ENCODE data around the gene CCDC92B. TPM values are rescaled to one million over a fixed set of nuclear protein-coding genes. Genes with fewer than 3 reads are reported as not detected.
A peak's percentile ranks its signal among the peaks of the same experiment; 100 is the strongest.

CCDC92B gene
- total and polyA plus RNA-seq, 2 of the 13 experiments (the other 11 are each of a cell fraction or from before 2014, with no cell fraction given) = not detected

- TF ChIP-seq, protein P1, sequence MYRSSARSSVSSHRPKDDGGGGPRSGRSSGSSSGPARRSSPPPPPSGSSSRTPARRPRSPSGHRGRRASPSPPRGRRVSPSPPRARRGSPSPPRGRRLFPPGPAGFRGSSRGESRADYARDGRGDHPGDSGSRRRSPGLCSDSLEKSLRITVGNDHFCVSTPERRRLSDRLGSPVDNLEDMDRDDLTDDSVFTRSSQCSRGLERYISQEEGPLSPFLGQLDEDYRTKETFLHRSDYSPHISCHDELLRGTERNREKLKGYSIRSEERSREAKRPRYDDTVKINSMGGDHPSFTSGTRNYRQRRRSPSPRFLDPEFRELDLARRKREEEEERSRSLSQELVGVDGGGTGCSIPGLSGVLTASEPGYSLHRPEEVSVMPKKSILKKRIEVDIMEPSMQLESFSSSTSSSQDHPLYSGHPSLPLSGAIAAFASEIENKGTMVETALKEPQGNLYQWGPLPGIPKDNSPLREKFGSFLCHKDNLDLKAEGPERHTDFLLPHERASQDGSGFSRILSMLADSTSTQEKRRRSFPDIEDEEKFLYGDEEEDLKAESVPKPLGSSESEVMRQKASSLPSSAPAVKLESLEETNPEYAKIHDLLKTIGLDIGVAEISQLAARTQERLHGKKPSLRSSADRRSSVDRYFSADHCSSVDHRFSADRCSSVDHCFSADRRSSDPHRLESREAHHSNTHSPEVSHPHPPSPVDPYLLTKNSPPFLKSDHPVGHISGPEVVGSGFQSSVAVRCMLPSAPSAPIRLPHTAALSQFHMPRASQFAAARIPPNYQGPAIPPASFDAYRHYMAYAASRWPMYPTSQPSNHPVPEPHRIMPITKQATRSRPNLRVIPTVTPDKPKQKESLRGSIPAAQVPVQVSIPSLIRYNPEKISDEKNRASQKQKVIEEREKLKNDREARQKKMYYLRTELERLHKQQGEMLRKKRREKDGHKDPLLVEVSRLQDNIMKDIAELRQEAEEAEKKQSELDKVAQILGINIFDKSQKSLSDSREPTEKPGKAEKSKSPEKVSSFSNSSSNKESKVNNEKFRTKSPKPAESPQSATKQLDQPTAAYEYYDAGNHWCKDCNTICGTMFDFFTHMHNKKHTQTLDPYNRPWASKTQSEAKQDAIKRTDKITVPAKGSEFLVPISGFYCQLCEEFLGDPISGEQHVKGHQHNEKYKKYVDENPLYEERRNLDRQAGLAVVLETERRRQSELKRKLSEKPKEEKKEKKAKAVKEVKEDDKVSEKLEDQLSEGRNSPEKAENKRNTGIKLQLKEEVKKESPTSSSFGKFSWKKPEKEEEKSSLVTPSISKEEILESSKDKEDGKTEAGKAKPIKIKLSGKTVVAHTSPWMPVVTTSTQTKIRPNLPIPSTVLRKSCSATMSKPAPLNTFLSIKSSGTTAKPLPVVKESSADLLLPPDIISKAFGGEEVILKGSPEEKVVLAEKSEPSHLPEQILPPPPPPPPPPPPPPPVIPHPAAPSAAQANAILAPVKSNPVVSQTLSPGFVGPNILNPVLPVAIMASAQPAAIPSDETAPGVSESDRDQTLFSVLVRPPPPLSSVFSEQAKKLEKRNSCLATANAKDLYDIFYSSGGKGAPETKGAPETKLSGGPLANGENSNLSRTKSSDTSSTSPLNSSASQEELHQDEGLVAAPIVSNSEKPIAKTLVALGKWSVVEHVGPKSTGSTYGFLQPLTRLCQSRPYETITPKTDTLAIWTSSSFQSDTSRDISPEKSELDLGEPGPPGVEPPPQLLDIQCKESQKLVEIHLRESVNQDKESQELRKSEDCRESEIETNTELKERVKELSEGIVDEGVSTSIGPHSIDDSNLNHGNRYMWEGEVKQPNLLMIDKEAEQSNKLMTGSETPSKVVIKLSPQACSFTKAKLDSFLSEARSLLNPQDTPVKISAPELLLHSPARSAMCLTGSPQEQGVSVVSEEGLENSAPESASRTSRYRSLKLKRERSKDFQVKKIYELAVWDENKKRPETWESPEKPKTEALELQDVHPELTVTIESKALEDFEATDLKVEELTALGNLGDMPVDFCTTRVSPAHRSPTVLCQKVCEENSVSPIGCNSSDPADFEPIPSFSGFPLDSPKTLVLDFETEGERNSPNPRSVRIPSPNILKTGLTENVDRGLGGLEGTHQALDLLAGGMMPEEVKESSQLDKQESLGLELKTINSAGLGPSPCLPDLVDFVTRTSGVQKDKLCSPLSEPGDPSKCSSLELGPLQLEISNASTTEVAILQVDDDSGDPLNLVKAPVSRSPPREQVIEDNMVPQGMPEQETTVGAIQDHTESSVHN (CRISPR knock-in tag; IDR thresholded peaks at IDR 0.05) = 0 out of 2 replicates have a peak, but pooled peaks have one; percentile 39
- 0 out of 2 replicates have a peak, but pooled peaks have one; percentile 59 for TF ChIP-seq CHCHD3 (CRISPR knock-in tag; IDR thresholded peaks at IDR 0.05)
- TF ChIP-seq, protein P2, sequence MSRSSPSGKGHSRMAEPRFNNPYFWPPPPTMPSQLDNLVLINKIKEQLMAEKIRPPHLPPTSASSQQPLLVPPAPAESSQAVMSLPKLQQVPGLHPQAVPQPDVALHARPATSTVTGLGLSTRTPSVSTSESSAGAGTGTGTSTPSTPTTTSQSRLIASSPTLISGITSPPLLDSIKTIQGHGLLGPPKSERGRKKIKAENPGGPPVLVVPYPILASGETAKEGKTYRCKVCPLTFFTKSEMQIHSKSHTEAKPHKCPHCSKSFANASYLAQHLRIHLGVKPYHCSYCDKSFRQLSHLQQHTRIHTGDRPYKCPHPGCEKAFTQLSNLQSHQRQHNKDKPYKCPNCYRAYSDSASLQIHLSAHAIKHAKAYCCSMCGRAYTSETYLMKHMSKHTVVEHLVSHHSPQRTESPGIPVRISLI (CRISPR knock-in tag; IDR thresholded peaks at IDR 0.05; ENCODE audit: borderline replicate concordance) = 0 out of 2 replicates have a peak, but pooled peaks have one; percentile 15
- TF ChIP-seq ZSCAN29 (CRISPR knock-in tag; conservative IDR thresholded peaks at IDR 0.05) = no peak
- no peak for TF ChIP-seq LCORL (IDR thresholded peaks at IDR 0.05)
- peak; percentile 31; the same call in 1 of the 2 replicates for TF ChIP-seq LCORL (CRISPR knock-in tag; IDR thresholded peaks at IDR 0.05)
- peak; percentile 97 for TF ChIP-seq PPARG (CRISPR knock-in tag; conservative IDR thresholded peaks at IDR 0.05)
- peak; percentile 87; the same call in 1 of the 2 replicates for TF ChIP-seq NRL (CRISPR knock-in tag; IDR thresholded peaks at IDR 0.05; ENCODE audit: borderline replicate concordance)
- TF ChIP-seq ZNF430 (CRISPR knock-in tag; IDR thresholded peaks at IDR 0.05) = peak; percentile 60; the same call in 1 of the 2 replicates
- peak; percentile 55; the same call in 1 of the 2 replicates for TF ChIP-seq ZNF691 (CRISPR knock-in tag; IDR thresholded peaks at IDR 0.05; ENCODE audit: borderline replicate concordance, low read depth)
- TF ChIP-seq ZNF614 (CRISPR knock-in tag; IDR thresholded peaks at IDR 0.05; ENCODE audit: borderline replicate concordance) = peak; percentile 50; the same call in 1 of the 2 replicates
- peak; percentile 87 to 91 for TF ChIP-seq POLR2A (IDR thresholded peaks at IDR 0.05; ENCODE audit: insufficient read depth in 1 of 2, low read depth in 2 of 2, low read length in 2 of 2)
- peak; percentile 36; the same call in 1 of the 2 replicates for TF ChIP-seq ZNF331 (CRISPR knock-in tag; IDR thresholded peaks at IDR 0.05)
- no peak; the same call in 1 of the 2 replicates for TF ChIP-seq ZNF33B (CRISPR knock-in tag; IDR thresholded peaks at IDR 0.05)
- TF ChIP-seq ZNF543 (CRISPR knock-in tag; IDR thresholded peaks at IDR 0.05) = peak; percentile 16; the same call in 1 of the 2 replicates
- no peak for TF ChIP-seq GABPA (IDR thresholded peaks at IDR 0.05; ENCODE audit: low read depth, low read length)
- 0 out of 2 replicates have a peak, but pooled peaks have one; percentile 20 for TF ChIP-seq GABPA (CRISPR knock-in tag; IDR thresholded peaks at IDR 0.05; ENCODE audit: low read depth)
- 0 out of 2 replicates have a peak, but pooled peaks have one; percentile 69 for TF ChIP-seq NR2C2 (CRISPR knock-in tag; IDR thresholded peaks at IDR 0.05; ENCODE audit: borderline replicate concordance)
- peak; percentile 47; the same call in 1 of the 2 replicates for TF ChIP-seq ZNF747 (CRISPR knock-in tag; IDR thresholded peaks at IDR 0.05; ENCODE audit: borderline replicate concordance)
- TF ChIP-seq ZFP36L2 (CRISPR knock-in tag; IDR thresholded peaks at IDR 0.05) = 0 out of 2 replicates have a peak, but pooled peaks have one; percentile 31
Measured at GRCh38 chr17:2710803-2711607, 38.4 kb downstream of the CCDC92B start (continued).
